H4 (cell line): ENCODE results near the gene DQX1. TPM values are rescaled to one million over a fixed set of nuclear protein-coding genes. Genes with fewer than 3 reads are reported as not detected.

Experiments
- DNase-seq: peaks from one replicate; pipeline ENCODE4 v3.0.0-alpha.2; 2015; ENCODE audit warnings: low spot score
- total RNA-seq: library from RNA; depleted of rRNA; stranded (reverse); fragments of >200 nt; shearing (Covaris generic); gene quantifications from 2 replicates; pipeline ENCODE4 v1.2.3, GENCODE V29; 2014

Gene DQX1
- total RNA-seq, 1 experiment from 2014 or later, result not detected

DNA sequence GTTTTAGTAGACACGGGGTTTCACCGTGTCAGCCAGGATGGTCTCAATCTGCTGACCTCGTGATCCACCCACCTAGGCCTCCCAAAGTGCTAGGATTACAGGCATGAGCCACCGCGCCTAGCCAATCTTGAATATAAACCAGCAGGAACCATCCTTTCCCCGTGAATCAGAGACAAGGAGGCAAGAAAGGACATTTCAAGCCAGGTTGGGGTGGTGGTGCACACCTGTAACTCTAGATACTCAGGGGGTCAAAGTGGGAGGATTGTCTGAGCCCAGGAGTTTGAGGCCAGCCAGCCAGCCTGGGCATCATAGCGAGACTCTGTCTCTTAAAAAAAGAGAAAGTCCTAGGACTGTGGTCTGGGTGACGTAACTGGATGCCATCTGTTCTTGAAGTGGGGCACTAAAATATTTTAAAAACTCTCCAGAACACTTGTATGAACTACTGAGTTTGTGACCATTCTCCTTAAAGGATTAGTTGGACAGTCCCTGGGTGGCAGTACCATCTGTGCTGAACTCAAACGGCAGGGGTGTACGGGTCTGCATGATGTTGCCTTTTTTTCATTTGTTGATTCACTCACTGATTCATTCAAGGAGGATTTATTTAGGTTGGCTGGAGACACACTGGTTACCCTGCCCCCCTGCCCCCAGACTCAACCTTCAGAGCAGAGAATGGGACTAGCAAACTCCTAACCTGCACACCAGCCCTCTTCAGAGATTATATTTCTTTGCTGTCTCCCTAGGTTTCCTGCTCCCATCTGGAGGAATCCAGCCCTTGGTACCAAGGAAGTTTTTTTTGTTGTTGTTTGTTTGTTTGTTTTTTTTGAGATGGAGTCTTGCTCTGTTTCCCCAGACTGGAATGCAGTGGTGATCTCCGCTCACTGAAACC is 14.7 kb downstream of the DQX1 start:
- no peak for DNase-seq

DNA sequence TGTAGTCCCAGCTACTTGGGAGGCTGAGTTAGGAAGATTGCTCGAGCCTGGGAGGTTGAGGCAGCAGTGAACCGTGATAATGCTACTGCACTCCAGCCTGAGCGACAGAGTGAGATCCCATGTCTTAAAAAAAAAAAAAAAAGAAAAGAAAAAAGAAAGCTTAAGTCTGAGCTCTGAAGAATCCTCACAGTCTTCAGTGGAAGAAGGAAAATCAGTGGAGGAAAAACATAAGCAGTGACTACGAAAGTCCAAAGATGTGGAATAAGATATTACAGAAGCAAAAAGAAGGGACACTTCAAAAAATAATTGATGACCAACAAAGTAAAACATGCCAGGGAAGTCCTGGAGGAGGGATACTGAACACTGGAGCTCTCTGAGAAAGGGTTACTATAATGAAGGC is 15.8 kb downstream of the DQX1 start:
- no peak for DNase-seq

DNA sequence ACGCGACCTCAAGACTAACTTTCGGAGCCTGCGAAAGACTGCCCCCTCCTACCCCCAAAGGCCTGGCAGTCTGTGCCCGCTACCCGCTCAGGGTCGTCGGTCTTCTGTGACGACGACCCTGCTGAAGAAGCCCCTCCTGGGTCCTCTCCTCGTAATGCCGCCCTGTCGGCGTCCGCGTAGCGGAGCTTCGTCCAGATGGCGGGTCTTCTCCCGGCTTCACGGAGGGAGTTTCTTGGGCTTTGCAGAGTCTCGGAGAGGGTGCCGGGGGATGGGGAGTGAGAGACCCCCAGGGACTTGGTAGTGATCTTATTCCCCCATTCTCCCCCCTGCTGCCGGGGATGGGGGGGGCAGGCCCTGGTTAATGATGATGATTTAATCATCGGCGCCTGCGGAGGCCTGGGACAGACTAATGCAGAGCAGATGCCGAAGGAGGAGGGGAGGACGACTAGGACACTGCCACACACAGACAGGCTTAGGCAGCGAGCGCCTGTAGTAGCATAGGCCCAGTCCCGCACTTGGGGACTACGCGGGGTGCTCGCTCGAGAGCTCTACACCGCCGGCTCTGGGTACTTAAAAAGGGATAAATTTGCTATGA is 18.0 kb downstream of the DQX1 start:
- no peak for DNase-seq

DNA sequence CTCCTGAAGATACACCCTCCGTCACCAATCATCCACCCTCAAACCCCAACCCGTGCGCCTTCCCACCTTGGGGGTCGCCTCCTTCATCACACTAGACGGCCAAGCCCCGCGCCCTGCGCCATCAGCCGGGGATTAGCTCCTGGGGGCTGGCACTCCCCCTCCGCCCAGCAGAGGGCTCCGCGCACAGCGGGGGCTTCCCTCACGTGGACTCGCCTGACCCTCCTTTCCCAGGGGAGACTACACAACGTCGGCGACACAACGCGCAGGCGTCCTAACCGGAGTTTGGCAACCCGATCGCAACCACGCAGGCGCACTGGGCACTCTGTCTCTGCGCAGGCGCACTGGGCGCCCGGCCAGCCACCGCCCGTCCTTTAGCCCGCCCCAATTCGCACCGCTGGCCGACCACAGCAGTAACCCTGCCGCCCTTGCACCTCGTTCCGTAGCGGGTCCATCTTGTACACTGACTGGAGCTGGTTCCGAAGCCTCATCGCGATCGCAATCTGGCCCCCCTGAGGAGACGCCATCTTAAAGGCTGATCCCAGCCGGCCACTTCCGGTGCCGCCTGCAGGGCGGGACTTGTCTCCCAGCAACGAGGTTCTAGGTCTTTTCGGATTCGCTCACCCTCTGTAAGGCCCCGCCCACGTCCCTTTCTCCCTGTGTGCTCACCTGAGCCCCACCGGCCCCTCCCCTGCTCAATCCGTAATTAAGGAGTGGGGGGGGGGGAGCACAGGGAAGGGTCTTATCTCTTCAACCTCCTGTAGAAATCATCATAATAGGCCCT is 18.7 kb downstream of the DQX1 start, which contains the start of gene PCGF1:
PCGF1 (minus strand) TSS at position 551 of the 781 bp plus-strand sequence; CDS start at position 524, 27 bp downstream.
- DNase-seq, result peak; percentile 96

DNA sequence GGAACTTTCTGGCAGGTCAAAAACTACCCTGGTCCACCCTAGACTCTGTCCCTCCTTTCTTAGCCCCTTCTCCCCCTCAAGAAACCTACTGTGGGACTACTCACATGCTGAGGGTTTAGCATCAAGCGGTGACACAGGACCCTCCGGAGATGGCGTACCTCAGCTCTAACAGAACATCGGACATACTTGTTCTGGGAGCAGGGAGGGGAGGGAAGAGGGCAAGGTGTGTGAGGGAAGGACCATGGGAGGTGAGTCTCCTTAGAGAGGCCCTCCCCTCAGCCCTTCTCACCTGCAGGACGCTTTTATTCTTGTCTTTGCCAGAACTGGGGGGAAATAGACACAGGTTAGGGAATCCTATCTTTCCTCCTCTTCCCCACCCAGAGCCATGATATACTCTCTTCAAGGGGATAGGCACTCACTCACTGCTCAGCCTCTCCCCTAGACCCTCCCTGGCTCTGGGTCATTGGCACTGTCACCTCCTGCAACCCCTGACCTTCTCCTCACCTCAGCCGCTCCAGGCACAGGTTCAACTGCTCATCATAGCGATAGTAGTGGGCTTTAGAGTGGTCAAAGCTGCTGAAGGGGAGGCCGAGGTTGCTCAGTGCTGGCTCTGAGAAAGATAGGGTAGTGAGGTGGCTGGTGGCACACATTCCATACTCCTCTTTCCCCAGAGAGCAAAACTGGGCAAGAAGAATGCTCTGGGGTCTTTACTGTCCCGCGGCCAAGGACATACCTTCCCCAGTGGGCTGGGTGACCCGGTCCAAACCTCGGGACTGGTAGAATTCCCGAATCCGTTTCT is 20.4 kb downstream of the DQX1 start:
- DNase-seq, result no peak

DNA sequence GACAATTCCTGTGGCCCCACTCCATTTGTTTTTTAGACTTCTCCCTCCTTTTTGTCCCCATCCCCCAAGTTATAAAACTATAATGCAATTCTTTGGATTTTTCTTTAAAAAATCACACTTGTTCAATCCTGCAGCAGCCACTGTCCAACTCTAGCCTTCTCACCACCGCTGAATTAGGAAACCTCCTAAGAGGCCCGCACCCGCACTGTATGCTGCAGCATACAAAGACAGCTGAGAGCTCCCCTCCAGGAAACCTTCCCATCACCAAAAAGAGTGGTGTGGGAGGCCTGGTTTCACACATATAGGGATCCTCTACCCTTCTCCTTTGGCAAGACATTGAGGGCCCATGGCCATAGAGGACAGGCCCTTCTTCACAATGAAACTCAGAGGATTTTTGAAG is 21.4 kb downstream of the DQX1 start:
- DNase-seq, result no peak

DNA sequence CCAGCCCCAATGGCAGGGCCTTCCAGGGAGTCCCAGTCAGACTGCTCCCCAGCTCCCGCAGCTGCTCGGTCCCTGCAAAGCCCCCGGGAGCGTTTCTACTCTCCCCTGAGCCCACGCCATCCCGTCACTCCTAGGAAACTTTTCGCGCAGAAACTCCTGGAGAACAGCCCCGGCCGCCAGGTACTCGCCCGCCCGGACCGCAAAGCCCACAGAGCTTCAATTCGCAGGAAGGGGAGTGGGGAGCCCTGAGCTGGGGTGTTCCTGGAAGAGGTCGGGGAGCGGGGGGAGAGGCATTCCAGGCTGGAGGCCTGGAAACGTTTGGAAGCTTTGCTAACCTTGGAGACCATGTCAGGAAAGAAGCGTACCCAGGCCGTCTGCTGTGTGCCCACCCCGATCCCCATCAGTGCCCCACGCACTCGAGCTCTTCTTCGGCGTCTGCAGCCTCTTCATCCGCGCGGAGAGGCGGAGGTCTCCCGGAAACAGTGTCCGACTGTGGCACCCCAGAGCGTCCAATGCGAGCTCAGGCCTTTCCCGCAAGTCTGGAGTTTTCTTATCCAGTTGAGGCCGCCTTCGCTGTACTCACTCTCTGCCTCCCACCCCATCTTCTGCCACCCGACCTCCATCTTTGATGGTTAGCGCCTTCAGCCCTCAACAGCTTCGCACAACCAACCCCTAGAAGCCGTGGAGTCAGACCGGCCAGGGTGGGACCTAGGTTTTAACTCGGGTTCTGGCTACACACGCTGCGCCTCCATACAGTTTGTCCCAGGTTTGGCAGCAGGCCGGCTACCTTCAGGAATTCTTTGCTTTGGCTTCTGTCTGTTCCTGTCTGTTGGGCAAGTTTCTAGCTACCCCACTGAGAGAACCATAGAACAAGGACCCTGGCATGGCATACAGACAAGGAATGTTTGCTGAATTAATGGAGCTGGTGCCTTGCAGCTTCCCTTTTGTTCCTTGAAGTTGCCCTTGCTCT is 22.2 kb downstream of the DQX1 start:
- no peak for DNase-seq

DNA sequence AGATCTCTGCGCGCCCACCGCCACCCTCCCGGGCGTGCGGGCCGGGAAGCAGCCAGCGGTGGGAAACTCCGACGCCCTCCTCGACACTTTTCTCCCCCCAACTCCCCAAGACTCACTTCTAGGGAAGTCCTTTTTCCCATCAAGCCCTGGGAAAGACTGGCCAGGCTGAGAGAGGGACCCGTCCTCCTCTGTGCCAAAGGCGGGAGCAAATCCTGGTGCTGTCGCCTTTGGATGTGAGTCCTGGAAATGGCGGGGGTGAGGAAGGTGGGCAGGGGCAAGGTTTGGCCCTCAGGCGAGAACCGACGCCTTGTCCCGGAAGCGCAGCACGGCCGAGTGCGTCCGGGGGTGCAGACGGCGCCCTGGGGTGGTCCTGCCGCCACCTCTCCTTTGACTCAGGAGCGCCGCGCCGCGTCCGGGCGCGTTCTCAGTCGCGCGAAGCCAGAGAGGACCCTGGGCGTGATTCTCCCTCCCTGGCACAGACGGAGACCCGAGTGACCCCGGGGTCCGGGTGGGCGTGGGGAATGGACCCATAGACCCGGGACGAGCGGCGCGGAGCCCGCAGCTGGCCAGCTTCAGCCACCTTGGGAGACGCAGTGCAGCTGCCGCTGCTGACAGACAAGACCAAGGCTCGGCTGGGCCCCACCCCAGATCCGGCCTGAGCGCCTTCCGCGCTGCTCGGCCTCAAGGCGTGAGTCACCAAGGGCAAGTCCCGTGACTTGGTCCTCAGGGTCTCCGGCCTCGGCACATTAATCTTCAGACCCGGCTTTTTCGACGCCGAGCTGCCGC is 23.1 kb downstream of the DQX1 start:
- DNase-seq, result peak; percentile 60

DNA sequence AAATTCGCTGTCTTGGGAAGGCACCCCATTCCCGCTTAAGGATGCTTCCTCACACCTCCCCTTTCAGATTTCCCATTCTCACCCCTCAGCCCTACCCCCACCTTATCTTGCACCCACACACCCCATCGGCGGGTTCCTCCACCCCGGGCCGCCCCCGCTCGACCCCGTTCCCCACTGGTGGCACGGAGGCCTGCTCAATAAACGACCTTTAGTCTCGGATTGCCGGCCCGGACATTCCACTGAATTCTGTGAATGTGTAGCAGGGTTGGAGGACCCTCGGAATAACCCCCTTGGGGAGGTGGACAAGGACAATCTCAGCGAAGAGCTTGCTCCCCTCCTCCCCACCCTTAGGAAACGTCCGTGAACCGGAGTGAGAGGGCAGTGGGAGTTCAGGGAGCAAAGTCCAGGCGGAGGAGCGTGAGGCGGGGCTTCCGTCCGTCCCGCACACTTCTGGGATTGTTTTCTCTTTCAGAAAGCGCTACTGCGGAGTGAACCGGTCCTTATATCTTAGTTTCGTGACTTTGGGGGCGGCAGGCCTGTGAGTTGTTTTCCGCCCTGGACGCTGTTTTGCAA is 23.8 kb downstream of the DQX1 start:
- no peak for DNase-seq

DNA sequence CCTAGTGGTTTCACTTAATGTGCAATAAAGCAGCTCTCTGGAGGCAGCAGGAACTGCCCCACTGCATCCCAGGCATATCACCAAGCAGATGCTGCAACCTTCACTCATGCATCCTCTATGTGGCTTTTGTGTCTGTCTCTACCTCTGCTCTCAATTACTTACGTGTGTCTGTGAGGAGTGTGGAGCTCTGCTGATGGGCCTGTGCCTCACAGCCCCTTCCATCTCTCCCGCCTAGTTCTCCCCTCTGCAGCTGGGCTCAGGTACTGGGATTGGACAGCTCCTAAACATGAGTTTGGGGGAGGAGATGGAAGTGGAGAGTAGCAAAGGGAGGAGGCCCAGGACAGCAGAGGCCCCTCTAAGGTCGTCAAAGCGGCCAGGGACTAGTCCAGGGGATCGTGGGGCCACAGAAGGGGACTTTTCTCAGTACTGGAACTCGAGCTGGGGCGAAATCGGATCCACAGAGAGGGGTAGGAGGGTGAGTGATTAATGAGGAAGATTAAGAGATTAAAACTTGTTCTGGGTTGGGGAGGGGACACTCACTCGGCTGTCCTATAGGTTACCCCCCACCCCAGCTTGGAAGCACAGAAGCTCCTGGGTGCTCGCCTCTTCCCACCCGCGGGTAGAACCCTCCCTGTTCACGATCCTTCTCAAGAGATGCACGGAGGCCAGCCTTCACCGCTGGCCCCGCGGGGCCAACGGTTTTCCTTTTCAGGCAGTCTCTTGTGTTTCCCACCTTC is 24.5 kb downstream of the DQX1 start:
- no peak for DNase-seq

DNA sequence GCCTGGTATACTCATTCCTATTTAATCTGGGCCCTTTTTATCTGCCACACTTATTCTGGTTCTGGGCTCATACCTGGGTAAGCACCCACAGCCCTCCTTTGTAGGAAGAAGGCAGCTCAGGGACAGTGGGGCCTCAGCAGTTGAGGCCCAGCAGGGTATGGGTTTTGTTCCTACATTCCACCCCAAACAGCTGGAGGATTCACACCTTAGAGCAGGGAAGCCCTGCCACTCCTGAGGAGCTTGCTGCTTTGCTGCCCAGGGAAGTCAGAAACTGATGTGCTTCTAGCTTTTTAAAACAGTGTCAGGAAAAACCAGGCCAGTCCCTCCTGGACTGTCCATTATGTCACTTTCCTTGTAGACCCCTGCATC is 25.5 kb downstream of the DQX1 start:
- DNase-seq, result no peak

DNA sequence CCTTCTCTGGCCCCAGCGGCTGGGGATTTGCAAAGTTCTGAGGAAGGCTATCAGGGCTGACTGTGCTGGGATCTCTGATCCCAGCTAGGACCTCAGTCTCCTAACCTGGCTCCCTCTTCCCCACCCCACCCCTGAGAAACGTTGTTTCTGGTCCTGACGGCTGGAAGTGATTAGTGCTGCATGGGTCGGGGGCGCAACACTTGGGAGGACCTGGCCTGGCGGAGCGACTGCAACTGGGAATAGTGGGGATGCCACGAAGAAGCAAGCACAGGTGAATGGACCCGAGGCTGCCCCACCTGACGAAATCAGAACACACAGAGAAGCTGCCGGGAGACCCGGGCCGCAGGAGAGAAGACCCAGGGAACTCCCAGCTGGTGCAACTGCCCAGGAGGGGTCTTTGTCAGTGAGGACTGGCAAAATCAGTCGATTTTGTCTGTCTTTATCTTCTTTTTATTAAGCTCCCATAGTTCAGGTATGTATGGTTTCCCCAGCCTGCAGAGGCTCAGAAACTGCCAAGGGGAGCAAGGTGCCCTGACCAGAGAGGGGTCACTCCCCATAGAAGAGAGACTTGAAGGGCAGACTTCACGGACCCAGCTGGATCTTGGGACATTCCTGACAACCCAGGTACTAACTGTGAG is 26.0 kb downstream of the DQX1 start:
- no peak for DNase-seq

DNA sequence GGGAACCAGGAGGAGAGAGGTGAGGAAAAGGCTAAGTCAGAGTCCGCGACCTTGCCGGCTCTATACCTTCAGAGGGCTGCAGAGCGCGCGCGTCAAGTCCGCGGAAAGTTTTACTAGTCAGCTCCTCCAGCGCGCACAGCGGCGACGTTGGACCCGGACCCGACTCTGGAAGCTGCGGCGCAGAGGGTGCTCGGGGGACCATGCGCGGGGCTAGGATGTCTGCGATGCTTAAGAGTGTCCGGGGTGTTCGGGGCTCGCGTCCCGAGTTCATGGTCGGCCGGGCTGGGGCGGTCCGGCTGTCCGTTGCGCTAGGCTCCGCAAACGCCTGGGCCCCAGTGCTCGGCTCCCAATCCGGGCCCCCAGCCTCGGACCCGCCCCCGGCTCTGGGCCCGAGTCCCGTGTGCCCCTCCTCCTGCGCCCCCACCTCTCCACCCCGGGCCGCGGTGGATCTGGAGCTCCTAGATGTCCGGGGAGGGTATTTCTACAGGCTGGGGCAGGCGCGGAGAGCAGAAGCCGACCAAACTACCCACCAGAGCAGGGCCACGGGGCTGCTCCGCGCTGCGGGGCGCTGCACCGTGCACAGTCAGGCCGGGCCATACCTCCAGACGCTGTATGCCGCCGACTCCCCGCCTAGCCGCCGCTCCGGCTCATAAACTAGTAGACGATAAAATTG is 26.6 kb downstream of the DQX1 start, which contains the start of gene LBX2:
LBX2 (minus strand) TSS at position 337 of the 673 bp plus-strand sequence; CDS start at position 271, 66 bp downstream.
- no peak for DNase-seq

DNA sequence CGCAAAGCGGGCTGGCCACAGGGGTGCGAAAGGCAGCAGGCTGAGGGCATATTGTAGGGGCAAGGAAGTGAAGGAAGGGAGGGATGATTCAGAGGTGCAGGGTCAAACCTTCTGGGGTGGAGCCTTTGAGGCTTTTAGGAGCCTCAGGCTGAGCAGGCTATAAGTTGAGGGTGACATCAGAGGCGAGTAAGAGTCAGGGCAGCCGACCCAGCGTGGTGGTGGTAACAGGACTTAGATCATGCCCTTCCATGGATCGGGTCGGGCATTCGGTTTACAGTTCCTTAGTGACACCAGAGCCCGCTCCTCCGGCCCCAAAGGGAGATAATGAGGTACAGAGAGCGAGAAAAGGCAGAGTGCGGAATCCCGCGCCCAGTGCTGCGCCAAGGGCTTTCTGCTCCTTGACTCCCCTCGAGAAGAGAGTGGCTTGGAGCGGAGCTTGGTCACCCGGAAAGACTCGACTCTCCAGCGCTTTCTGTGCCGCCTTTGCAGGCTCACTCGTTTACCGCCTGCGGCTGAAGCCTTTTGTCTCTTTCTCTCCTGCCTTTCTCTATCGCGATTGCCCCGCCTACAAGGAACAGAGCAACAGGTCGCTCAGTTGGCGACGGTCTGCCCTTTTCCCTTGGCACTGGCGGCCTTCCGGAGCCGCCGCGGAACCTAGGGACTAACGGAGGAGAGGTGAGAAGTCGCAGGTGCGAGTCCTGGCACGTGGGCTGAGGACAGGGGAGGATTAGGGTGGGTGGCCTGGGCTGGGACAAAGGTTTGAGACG is 27.3 kb downstream of the DQX1 start:
- no peak for DNase-seq

DNA sequence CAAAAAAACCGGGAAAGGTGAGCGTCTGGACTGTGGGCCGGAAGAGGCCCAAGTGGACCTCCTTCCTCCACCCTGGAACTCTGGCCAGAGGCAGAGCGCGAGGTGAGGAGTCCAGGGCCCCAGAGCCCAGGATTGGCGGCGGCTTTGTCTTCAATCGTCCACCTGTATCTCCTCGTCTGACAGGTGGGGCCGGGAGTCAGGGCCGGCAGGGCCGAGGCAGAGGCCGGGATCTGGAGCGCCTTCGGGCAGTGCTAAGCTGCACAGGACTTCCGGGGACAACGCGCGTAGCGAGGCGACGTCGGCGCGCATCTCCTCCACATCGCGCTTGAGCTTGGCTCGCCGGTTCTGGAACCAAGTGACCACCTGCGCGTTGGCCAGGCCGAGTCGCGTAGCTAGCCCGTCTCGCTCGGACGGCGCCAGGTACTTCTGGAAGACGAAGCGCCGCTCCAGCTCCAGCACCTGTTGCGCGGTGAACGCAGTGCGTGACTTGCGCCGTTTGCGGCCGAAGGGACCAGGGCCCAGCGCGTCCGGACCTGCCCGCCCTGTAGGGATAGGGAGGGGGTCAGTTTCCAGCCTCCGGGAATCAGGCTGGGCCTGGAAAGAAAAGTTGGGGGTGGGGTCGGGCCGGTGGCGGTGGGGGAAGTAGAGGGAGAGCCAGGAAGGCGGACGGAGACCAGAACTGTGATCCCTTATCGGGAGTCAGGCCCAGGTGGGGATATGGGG is 28.1 kb downstream of the DQX1 start:
- no peak for DNase-seq
